ENCODE measurements around the gene ACAP3. TPM values are rescaled to one million over a fixed set of nuclear protein-coding genes. Genes with fewer than 3 reads are reported as not detected.

ACAP3 gene
- total RNA-seq, 6 experiments from 2014 or later = 39.4 to 50.8 (median 42.6) TPM

DNA sequence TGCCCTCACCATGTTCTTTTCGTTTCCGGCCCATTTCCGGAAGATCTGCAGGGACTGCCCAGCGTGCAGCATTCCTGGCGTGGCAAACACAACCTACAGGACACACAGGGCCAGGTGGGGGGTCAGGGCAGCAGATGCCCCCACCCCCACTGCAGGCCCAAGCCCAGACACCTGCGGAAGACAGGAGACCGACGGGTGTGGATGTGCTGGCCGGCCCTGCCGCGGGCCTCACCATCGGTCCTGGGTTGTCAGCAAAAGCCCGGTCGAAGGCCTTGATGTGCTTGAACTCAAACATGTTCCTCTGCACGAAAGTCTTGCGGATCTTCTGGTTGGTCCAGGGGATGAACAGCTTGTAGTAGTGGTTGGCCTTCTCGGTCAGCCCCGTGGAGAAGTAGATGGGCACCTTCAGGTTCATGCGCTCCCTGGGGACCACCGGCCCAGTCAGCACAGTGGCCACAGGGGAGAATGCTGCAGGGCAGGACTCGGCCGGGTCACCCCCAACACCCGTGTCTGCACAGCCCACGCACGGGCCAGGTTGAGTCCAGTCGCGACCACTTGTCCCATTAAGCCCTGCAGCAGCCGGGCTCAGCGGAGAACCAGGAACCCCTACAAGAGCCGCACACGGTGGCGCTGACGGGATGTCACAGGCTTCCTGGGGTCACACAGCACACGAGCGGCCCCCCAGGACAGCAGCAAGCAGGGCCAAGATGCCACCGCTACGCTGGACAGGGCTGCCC is 5.9 kb upstream of the ACAP3 start:
- H3K9me3 Mint-ChIP-seq = no peaks in the 10 kb centered on the region
- TF ChIP-seq, protein P1, sequence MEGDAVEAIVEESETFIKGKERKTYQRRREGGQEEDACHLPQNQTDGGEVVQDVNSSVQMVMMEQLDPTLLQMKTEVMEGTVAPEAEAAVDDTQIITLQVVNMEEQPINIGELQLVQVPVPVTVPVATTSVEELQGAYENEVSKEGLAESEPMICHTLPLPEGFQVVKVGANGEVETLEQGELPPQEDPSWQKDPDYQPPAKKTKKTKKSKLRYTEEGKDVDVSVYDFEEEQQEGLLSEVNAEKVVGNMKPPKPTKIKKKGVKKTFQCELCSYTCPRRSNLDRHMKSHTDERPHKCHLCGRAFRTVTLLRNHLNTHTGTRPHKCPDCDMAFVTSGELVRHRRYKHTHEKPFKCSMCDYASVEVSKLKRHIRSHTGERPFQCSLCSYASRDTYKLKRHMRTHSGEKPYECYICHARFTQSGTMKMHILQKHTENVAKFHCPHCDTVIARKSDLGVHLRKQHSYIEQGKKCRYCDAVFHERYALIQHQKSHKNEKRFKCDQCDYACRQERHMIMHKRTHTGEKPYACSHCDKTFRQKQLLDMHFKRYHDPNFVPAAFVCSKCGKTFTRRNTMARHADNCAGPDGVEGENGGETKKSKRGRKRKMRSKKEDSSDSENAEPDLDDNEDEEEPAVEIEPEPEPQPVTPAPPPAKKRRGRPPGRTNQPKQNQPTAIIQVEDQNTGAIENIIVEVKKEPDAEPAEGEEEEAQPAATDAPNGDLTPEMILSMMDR (IDR thresholded peaks at IDR 0.05) = no peak
- peaks cover 17% of the 10 kb centered on the region for H3K4me1 Mint-ChIP-seq (ENCODE audit: low read depth)
- no peak overlapping the region; the same call in 1 of the 2 replicates for H3K4me3 Mint-ChIP-seq
- H3K27me3 Mint-ChIP-seq (ENCODE audit: insufficient read depth) = peaks cover 6% of the 10 kb centered on the region
- peaks cover 5% of the 10 kb centered on the region; the same call in 1 of the 2 replicates for H3K36me3 Mint-ChIP-seq (ENCODE audit: low read depth)
- no peak for DNase-seq
- H3K27ac Mint-ChIP-seq = no peak overlapping the region

DNA sequence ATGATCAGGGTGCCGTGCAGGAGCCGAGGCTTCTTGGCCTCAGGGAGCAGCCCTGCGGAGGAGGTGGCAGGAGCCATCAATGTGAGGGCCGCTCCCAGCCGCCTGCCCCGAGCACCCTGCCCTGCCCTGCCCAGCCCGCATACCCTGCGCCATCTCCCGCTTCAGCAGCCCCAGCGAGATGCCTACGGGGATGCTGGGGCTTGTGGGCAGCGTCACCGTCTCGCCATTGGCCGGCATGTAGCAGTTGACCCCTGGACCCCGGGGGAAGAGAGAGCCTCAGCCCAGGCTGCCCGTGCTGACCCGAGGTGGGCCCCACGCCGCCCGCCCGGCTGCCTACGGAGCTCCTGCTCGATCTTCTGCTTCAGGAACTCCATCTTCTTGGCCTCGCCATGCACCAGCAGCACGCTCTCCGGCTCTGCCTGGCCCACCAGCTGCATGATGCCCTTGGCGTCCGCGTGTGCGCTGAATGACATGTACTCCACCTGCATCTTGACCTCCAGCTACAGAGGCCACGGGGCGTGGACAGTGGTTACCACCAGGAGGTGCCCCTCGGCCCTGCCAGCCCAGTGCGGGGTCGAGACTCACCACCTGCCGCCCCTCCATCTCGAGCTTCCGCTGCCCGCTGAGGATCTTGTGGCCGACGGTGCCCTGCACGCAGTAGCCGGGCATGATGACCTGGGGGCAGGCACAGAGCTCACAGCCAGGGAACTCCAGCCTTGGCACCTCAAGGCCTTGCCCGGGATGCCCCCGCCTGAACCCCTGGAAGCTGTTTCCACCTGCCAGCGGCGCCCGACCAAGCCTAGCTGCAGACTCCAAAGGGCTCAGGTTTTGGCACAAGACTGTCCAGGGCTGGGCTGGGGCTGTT is 5.0 kb upstream of the ACAP3 start:
- peaks cover 7% of the 10 kb centered on the region for H3K4me1 Mint-ChIP-seq (ENCODE audit: low read depth)
- peaks cover 5% of the 10 kb centered on the region; the same call in 1 of the 2 replicates for H3K36me3 Mint-ChIP-seq (ENCODE audit: low read depth)
- H3K9me3 Mint-ChIP-seq = no peaks in the 10 kb centered on the region
- no peak overlapping the region for H3K27ac Mint-ChIP-seq
- no peak for DNase-seq
- TF ChIP-seq, protein P1 (IDR thresholded peaks at IDR 0.05) = no peak
- H3K27me3 Mint-ChIP-seq (ENCODE audit: insufficient read depth) = peaks cover 6% of the 10 kb centered on the region
- H3K4me3 Mint-ChIP-seq = no peak overlapping the region

DNA sequence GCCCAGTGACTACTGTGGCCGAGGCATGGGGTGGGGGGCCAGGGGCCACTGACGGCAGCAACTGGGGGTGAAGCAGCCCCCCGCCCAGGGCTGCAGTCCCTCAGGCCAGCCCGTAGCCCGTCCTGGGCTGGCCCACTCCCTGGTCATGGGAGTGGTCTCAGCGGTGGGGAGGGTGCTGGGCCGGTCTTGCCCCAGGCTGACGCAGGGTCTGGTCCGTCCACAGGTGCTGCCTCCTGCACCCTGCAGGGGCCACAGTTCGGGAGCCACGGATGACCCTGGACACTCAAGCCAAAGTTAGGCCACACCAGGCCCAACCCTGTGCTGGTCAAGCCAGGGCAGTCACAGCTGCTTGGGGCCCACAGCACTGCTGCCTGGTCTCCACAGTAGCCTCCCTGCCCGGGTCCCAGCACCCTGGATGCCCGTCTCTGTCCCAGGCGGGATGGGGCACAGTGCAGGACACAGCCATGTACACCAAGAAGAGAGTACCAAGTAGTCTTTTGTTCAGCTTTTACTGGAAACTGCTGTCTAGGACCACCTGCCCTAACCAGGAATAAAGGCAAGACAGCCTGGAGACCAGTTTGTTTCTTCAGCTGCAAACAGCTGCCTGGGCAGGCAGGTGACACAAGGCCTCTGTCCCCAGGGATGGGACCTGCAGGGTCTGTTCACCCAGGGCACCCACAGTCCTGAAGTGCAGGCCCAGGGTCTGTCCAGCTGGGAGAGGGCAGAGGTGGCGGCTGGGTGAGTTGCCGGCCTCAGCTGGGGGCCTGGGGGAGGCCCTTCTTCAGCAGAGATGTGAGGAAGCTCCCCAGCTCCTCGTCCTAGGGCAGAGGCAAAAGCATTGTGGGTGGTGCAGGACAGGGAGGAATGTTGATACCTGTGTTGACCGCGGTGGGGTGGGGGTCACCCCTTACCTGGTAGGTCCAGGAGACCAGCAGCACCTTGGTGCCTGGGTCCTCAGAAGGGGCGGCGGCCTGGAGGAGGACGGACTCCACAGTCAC is 3.7 kb upstream of the ACAP3 start:
- H3K4me3 Mint-ChIP-seq = no peak overlapping the region
- TF ChIP-seq, protein P1 (IDR thresholded peaks at IDR 0.05) = no peak
- DNase-seq = no peak
- H3K4me1 Mint-ChIP-seq (ENCODE audit: low read depth) = peaks cover 8% of the 10 kb centered on the region
- no peaks in the 10 kb centered on the region for H3K9me3 Mint-ChIP-seq
- no peak overlapping the region for H3K27ac Mint-ChIP-seq
- H3K27me3 Mint-ChIP-seq (ENCODE audit: insufficient read depth) = peaks cover 7% of the 10 kb centered on the region
- H3K36me3 Mint-ChIP-seq (ENCODE audit: low read depth) = no peaks in the 10 kb centered on the region; the same call in 1 of the 2 replicates

DNA sequence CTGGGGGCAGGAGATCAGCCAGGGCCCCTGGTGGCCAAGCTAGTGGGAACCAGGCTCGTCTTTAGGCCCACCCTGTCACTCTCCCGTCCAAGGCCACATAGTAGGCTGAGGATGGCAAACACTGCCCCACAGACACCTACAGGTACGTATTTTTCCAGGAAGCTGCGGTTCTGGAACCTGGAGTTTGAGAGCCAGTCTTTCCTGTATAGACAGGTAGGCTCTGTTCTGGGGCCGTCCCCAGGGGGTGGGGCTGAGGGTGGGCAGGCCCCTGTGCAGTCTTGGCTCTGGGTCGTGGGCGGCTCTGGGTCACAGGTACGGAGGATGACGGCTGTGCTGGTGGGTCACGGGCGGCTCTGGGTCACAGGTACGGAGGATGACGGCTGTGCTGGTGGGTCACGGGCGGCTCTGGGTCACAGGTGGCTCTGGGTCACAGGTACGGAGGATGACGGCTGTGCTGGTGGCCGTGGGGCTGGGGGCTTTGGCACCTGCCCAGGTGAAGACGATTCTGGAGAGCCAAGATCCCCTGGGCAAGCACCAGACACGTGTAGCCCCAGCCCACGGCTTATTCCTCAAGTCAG is 2.8 kb upstream of the ACAP3 start:
- H3K4me3 Mint-ChIP-seq = no peak overlapping the region; the same call in 1 of the 2 replicates

More for the DNA sequence above, 2.8 kb upstream of the ACAP3 start:
- Mint-ChIP-seq H3K4me1 (ENCODE audit: low read depth) (peaks cover 16% of the 10 kb centered on the region), H3K27me3 (ENCODE audit: insufficient read depth) (peaks cover 6% of the 10 kb centered on the region), H3K27ac (no peak overlapping the region), H3K36me3 (ENCODE audit: low read depth) (no peaks in the 10 kb centered on the region; the same call in 1 of the 2 replicates), H3K9me3 (no peaks in the 10 kb centered on the region)
- TF ChIP-seq, protein P1 (IDR thresholded peaks at IDR 0.05) = no peak
- no peak for DNase-seq
